Fibroblast of upper back skin (primary cell): Measurements from ENCODE around the gene CLSTN2.

Source experiments
- DNase-seq: peaks from one replicate; pipeline ENCODE4 v3.0.0-alpha.2; 2013

CLSTN2 gene

DNA sequence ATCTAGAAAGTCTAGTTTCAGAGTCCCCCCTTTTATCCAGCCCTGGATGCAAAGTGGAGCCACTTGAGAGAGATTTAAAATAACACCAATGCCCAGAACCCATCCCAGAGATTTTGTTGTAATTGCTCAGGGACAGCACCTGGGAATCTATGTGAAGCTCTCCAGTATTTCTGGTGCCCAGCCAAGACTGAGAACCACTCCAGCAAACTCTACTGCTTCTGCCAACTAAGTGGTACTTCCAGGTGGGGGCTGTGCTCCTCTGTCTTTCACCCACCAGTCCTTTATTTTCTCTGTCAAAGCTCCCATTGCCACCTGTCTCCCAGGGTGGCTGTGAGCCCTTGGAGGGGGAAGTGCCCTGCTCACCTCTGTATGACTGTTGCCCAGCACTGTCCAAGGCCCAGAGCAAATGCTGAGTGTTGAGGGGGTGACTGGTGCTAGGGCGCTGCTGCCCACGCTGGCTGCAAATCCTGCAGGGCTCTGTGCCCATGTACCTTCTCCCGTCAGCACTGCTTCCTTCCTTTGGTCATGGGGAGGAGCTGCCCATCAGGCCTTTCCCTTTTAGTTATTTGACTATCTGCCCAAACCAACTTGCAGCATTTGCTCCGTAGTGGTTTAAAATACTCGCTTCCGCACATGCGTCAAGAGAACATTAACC lies 9.4 kb downstream of the CLSTN2 start:
- DNase-seq = no peak

DNA sequence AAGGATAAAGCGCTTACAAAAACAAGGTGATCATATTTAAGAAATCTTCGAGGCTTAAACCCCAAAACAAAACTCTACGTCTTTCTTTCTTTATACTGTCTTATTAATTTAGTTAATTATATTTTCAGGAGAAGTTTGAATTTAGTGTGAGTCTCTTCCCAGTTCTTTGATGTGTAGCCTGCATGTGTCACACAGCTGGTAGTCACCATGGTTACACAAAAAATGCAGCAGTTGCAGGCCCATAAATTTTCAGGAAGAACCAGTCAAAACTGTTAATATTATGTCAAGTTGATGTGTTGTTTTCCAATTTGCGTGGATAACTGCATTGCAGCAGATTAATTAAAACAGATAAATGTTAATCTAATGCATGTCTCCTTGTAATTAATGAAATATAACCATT lies 10.4 kb downstream of the CLSTN2 start:
- no peak for DNase-seq

DNA sequence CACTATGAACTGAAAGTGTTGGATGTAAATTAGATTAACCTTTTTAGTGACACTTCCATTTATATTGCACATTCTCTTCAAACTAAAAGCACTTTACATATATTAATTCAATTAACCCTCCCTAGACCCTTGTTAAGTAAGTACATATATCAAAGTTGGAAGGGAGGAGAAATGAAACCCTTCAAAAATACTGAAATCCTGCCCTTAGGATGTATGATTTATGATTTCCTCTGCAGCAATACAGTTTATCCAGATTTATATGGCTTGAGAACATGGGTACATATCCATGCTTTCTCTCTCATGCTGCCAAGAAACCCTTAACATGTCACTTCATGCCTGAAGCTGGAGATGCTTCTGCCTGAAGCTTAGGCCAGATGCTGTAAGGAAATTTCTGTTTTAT lies 11.0 kb downstream of the CLSTN2 start:
- DNase-seq = no peak

DNA sequence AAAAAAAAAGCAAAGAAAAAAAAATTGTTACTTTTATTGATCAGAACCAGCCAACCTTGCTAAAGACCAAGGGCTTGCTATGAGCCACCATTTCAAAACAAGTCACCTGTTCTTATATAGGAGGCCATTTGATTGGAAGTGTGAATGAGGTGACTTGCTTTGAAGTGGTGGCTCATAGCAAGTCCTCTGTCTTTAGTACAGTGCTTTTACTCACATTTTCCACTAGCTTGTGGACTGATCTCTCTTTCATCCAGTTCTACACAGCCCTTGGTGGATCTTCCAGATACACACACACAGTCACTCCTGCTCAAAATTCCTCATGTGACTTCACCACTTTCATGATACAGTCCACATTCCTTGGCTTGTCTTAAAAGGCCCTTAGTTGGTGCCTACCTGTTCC lies 13.5 kb downstream of the CLSTN2 start:
- no peak for DNase-seq

DNA sequence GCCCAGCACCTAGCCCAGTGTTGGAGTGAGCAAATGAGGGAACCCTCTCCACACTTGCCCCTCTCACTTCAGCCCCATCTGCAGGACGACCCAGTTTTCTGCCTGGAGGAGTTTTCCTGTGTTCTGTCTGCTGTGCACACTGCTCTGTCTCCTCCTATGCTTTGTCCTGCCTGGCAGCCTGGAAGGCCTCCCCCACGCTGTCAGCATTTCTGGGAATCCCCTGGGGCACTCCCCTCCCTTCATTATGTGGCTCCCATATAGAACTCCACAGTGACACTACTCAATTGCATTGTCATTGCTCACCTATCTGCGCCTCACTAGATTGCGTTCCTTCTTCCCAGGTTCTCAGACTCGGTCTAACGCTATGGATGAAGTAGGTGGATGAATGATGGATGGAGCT lies 13.9 kb downstream of the CLSTN2 start:
- DNase-seq = no peak

DNA sequence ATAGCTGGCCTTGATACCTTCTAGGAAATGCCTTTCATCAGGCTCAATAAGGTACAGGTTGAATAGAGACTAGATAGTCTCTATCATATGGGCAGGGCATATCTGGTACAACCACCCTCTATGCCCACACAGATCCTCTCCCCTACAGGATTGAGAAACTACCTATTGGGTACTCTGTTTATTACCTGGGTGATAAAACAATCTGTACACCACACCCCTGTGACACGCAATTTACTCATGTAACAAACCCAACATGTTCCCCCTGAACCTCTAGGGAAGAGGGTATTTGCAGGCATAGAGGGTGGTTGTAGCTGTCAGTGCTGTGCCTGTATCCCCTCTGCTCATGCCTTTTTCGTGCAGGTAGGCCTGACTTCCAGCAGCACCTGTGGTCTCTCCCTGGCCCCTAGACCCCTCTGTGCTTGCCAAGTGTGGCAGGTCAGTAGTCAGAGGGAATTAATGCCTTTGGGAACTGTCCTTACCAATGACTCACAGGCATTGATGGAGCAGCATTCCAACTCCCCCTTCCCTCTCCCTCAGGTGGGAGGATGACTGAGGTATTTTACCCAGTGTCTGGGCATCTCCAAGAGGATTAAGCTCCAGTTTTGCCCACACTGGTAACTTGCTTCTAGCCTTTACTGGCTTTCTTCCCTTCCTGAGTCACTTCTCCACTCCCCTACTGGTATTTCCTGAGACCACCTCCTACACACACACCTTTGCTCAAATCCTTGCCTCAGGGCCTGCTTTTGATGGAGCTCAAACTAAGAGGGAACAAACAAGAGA lies 18.3 kb downstream of the CLSTN2 start:
- no peak for DNase-seq

DNA sequence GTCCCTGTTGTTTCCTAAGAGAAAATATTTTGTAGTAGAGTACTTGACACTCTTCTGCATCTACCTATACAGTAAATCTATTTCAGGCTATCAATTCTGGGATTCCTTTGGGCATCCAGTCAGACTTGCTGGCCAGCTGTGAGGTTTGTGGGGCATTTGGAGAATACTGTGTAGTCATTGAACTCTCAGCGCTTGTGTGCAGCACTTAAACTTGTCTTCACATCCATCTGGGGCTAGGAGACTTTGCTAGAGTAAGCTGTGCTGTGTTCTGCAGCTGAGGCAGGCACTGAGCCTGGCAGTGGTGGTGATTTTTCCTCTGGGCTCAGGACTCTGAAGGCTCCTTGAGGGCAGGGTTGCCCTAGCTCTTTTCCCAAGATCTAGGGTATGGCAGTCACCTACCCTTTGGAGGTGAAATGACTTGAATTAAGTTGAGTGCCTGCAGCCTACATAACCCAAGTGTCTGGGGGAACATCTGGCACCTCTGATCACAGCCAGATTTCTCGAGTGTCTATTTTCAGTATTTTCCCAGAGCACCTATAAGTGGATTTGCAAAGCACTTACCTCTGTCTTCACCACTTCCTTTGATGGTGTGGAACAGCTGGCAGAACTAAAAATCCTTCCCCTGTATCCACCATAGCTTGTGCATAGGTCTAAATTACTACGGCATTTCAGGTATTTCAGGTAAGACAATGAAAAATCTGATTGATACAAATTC lies 19.3 kb downstream of the CLSTN2 start:
- DNase-seq = no peak

DNA sequence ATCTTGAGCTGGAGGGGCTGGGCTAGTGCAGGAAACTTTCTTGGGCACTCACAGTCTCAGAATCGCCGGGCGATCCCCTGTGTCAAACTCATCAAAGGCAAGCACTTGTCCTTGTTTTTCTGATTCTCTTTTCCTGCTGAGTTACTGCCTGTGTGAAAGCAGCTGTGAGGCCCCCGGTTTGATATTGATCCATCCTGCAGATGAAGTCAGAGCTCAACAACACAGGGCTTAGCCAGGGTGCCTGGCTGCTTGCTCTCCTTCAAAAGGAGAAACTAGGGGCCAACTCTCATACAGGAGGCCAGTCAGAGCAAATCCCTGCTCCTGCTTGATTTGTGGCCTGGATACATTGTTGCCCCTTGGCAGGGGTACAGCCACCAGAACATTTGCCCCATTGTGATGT lies 22.9 kb downstream of the CLSTN2 start:
- no peak for DNase-seq

DNA sequence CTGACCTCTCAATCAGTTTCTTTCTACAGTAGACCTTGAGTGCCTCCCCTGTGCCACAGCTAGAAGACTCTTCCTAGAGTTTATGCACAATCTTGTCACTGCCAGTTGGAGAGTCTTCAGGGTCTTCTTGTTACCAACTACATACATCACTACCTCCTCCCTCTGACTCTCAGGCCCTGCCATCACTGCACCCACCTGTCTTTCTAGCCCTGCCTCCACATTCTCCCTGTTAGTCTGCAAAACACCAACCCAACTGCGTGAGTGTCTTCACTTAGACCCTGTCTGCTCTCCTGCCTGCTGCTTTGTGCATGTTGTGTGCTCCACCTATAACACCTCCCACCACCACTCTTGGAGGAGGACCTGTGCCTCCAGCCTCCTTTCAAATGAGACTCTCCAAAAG lies 34.4 kb downstream of the CLSTN2 start:
- DNase-seq = no peak

DNA sequence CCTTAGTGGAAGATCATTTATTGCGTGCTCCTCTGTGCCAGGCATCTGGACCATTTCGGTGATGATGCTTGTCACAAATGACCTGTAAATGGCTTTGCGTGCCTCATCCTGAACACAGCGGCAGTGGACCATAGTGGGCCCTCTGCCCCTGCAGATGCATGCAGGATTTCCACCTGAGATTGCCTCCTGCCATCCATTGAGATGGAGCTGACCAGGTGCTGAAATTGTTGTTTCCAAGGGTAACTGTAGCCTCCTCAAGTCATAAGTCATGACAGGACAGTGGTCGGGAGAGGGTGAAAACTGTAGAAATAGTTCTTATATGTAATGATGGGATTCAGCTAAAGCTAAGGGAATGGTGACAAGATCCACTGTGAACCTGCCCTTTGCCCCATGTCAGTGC lies 35.5 kb downstream of the CLSTN2 start:
- DNase-seq = no peak

DNA sequence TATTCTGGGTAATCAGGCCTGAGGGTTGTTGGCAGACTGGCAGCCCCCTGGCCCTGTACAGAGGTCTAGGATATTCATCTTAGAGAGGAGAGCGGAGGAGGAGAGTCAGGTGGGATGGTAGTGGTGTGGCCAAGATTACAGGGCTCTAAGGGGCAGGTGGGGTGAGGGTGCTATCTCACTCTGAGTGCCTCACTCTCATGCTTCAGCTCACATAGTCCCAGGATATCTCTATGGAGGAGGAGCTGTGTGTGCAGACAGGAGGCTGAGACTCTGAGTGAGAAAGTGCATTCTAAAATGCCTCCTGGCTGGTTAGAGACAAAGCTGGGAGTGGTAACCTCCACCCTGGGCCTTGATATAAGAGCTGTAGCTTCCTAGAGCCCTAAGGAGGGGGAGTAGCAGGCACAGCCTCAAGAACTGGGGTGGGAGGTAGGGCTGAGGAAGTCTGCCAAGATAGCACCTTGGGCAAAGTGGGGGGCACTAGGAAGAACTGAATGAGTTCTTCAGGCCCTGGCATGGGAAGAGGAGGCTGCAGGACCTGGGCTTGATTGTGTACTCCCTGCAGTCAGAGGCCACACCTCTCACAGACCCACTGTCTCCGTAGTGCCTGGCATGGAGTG lies 39.9 kb downstream of the CLSTN2 start:
- no peak for DNase-seq

DNA sequence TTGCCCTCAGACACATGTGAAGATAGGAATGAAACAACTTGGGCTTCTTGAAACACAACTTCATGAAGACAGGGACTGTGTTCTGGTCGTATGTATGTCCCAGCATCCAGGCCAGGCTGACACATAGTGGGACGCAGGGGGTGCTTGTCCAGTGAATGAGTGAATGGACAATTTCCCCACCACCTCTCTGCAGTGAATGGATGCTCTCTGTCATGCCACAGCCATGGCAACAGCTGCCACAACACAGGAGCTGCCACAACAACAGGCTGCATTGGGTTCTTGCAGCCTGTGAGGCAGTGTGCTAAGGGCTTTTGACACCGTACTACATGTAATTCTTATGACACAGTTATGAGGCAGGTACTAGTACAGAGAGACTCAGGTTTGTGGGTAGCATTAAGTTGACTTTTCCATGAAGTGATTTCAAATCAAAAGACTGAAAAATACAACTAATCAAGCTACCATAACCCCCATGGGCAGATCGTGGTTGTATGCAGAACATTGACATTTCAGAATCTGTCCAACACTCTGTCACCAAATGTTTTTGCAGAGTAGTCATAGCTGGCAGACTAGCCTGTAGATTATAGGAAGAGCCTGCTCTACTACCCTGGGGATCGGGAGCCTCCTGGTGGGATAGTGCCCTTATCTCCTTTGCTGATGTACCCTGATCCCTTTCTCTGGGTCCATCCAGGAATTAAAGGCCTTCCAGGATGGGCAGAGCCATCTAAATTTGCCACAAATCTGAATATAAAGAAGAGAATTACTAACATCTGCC lies 40.8 kb downstream of the CLSTN2 start:
- DNase-seq = no peak

DNA sequence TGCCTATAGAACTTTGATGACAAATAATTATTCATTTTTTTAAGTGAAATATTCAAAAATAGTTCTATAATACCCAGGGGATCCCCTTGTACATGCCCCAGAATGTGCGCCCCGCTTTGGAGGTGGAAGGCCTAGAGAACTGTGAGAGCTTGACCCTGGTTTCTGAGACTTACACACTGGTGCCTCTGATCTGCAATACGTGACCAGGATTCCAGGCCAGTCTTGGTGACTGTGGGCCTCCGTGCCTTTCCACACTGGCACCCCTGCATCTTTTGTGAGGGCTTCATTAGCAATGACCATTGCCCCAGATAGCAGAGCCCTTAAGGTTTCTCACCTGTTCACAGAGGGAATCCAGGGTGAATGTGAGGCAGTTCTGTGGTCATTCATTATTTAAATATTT lies 44.0 kb downstream of the CLSTN2 start:
- DNase-seq = no peak

DNA sequence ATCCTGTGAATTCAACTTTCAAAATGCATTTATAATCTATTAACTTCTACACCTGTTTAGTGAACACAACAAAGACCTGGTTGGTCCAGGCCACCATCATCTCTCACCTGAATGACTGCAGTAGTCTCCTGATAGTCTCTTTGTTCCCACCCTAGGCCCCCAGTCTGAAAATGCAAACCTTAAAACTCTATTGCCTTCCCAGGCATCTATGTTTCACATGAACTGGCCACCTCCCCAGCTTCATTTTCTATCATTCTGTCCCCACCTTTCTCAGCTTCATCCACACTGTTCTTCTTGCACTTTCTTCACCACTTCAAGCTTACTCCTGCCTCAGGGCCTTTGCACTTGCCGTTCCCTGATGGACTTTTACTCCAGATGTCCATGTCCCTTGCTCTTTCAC lies 45.0 kb downstream of the CLSTN2 start:
- DNase-seq = no peak

DNA sequence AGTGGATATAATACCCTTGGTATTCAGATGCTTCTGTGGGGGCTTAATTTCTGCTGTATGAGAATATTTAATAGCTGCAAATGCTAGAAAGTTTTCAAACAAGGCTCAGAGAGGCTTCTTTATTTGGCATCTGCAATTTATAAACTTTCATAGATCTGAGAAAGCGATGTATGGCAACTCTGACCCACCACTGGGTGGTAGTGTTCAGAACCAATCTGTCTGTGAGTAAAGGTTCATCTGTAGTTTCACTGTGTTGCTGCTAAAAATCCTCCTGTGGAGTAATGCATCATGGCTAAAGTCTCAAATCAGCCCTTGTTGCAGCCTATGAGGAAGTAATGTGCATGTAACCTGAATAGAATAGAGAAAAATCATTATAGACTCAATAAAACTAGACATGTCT lies 47.4 kb downstream of the CLSTN2 start:
- DNase-seq = peak; percentile 3

DNA sequence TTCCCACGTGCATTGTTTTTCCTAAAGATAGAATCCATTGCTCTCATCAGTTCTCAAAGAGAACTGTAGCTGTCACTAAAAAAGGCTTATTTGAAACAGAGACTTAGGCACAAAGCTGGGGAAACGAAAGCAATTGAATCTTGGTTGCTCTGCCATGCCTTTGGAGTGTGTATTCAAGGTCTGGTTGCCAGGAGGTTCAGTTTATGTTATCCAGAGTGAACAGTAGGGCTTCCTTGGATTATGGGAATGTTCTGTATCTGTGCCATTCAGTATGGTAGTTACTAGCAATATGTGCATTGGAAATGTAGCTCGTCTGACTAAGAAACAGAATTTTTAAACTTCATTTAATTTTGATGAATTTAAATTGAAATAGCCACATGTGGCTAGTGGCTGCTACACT lies 50.6 kb downstream of the CLSTN2 start:
- no peak for DNase-seq

DNA sequence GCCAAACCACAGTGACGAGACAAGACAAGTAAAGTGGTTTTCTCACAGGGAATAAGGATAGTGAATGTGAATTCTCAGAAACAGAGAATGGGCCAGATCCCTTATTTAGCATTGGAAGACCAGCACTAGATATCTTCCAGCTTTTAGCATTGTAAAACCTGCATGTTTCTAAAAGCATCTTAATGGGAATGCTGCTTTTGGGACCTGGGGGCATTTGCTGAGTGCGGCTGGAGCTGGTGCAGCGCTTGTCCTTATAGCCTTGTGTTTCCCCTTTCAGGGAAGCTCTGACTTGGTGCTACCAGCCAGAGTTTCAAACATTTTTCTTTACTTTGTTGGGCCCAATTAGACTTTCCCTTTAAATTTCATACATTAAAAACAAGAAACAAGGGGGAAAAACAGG lies 52.9 kb downstream of the CLSTN2 start:
- DNase-seq = no peak

DNA sequence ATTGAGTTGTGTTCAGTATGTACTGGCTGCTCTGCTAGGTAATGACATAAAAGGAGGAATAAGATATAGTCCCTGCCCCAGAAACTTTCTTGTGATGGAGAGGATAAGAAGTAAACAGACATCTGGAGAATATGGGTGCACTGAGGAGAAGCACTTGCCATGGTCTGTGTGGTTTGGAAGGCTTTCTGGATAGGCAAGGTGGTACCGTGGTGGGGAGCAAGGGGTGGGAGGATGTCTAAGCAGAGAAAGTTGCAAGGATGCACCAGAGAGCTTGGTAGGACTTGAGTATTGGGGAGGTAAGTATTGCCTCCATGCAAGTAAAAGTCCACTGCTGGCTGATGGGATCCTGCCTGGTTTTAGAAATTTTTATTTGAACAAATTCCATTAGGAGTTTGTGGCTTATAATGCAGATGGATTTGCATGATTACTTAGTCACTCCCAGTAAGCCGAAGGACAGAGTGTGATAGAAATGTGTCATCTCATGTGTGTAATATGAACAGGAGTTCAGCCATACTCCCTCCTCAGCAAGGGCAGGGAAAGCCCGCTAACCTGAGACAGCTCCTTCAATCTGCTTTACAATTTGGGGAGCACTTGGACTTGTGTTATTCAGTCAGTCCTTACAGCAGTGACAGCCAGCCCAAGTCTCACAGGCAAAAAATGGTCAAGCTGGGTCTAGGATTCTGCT lies 53.6 kb downstream of the CLSTN2 start:
- no peak for DNase-seq

DNA sequence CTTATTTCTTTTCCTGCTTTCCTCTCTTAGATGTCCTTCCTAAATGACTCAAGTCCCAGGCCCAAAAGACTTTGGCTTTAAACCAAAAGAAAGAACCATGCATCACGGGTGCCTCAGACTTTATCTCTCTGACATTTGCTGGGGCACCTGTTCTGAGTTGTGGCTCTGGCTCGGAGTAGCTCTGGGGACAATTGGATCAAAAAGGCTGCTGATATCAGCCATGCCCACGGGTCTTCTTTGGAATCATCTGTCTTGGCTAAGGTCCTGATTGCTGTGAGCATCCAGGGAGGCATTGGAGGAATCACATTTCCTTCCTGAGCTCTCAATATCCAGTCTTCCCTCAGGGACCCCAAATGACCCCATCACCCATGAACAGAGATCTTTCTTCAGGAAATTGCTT lies 59.9 kb downstream of the CLSTN2 start:
- DNase-seq = no peak

DNA sequence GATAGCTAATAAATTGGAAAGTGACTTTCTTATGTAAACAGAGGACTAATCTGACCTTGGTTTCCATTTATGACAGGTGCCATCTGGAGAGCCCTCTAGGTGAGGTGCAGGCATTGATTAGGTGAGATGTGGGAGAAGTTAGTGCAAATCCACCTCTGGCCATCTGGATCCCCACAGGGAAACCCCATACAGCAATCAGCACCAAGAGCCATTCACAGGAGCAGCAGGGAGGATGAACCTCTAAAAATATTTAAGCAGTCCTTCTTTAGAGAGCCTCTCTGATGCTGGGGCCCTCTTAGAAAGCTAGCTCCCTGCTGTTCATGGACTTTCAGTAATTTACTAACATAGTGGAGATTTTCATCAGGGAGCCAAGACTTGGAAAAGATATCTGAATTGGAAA lies 69.3 kb downstream of the CLSTN2 start:
- DNase-seq = no peak

DNA sequence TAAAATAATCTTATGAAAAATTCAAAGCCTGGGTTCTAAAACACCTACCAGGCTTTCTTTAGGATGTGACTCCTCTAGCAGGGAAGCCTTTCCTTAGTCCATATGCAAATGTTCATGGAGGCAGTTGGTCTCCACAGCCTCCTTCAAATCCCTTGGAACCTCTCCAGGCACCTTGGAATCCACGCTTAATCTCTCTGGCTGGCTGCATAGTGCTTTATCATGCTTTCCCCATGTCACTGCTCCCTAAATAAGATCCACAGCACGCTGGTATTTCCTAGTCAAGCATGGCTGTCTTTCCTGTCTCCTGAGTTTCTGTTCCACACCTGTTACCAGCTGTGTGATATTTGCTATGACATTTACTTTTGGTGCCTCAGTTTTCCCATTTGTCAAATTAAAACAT lies 71.3 kb downstream of the CLSTN2 start:
- no peak for DNase-seq

DNA sequence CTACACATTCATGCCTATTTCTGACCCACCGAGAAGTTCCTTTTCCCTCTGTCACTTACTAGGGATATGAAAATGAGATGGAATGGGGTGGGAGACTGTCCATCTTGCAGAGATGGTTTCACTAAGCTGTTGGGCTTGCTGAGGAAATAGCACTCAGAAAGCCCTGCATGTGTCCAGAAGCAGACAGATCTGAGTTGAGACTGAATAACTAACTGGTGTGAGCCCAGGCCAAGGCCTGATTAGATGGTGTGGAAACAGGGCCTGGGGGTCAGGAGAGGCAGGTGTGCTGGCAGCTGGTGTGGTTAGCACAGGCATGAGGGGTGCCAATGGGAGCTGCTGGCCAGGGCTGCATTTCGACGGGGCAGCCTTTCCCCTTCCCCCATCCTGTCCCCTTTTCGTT lies 72.1 kb downstream of the CLSTN2 start:
- no peak for DNase-seq
